WTC11 (cell line): ENCODE data around the gene FANCC. TPM values are rescaled to one million over a fixed set of nuclear protein-coding genes. Genes with fewer than 3 reads are reported as not detected.
A peak's percentile ranks its signal among the peaks of the same experiment; 100 is the strongest.

Experiments used
- ATAC-seq: fragments of 200-7000 bp; cut with Tn5 transposase; 2 replicates; pipeline ENCODE4 v1.10.0; 2021; ENCODE audit warnings: mild to moderate bottlenecking, moderate library complexity
- CTCF ChIA-PET: fragments of 300-600 bp; sonication (Branson Sonifier 250); formaldehyde crosslinking; loops from one replicate; lab custom pipeline; 2021; ENCODE audit warnings: antibody characterized with exemption; lab: Charles Lee
- POLR2A ChIA-PET: fragments of 350-600 bp; sonication (Branson Sonifier 250); formaldehyde crosslinking; loops from one replicate; lab custom pipeline; 2021; ENCODE audit warnings: antibody characterized with exemption; lab: Charles Lee
- DNase-seq: peaks from one replicate; pipeline ENCODE4 v3.0.0; 2021; ENCODE audit warnings: low spot score
- H3K27ac Mint-ChIP-seq: 2 replicates; pipeline ENCODE4 v1.8.0; 2021; ENCODE audit warnings: mixed read lengths
- H3K27me3 Mint-ChIP-seq: 2 replicates; pipeline ENCODE4 v1.8.0; 2021; ENCODE audit warnings: low read depth, mild to moderate bottlenecking, moderate library complexity, mixed read lengths
- H3K36me3 Mint-ChIP-seq: 2 replicates; pipeline ENCODE4 v1.8.0; 2021; ENCODE audit warnings: mixed read lengths
- H3K4me1 Mint-ChIP-seq: 2 replicates; pipeline ENCODE4 v1.8.0; 2022; ENCODE audit warnings: mixed read lengths
- H3K4me3 Mint-ChIP-seq: 2 replicates; pipeline ENCODE4 v1.8.0; 2021; ENCODE audit warnings: mild to moderate bottlenecking, moderate library complexity, mixed read lengths
- H3K9me3 Mint-ChIP-seq: 2 replicates; pipeline ENCODE4 v1.8.0; 2021; ENCODE audit warnings: mixed read lengths
- CREM ChIP-seq: sonication (generic); formaldehyde crosslinking; IDR thresholded peaks from 2 replicates; pipeline ENCODE4 v1.8.1; 2022; ENCODE audit warnings: mild to moderate bottlenecking, missing genetic modification reagents, moderate library complexity
- ESRRA ChIP-seq: sonication (generic); formaldehyde crosslinking; IDR thresholded peaks from 2 replicates; pipeline ENCODE4 v1.8.1; 2022; ENCODE audit warnings: mild to moderate bottlenecking, missing genetic modification reagents, borderline replicate concordance
- FOXP1 ChIP-seq: sonication (generic); formaldehyde crosslinking; IDR thresholded peaks from 2 replicates; pipeline ENCODE4 v1.8.0; 2022; ENCODE audit warnings: missing genetic modification reagents, mild to moderate bottlenecking, moderate library complexity, borderline replicate concordance
- GTF2I ChIP-seq: fragments of 250-450 bp; sonication (Bioruptor Pico); conservative IDR thresholded peaks from 2 replicates; pipeline ENCODE4 v1.4.0; 2021; ENCODE audit warnings: mild to moderate bottlenecking
- IRF2 ChIP-seq: sonication (generic); formaldehyde crosslinking; IDR thresholded peaks from 2 replicates; pipeline ENCODE4 v1.8.0; 2022; ENCODE audit warnings: low read depth, missing genetic modification reagents, borderline replicate concordance
- JAZF1 ChIP-seq: fragments of 250-450 bp; sonication (Bioruptor Pico); IDR thresholded peaks from 2 replicates; pipeline ENCODE4 v1.9.0; 2021; ENCODE audit warnings: moderate library complexity, mild to moderate bottlenecking, inconsistent platforms
- KAT7 ChIP-seq: sonication (generic); formaldehyde crosslinking; IDR thresholded peaks from 2 replicates; pipeline ENCODE4 v1.8.1; 2023; ENCODE audit warnings: missing genetic modification reagents, mild to moderate bottlenecking, borderline replicate concordance
- NFE2L1 ChIP-seq: sonication (generic); formaldehyde crosslinking; IDR thresholded peaks from 2 replicates; pipeline ENCODE4 v1.8.1; 2023; ENCODE audit warnings: missing genetic modification reagents
- NFYB ChIP-seq: sonication (generic); formaldehyde crosslinking; conservative IDR thresholded peaks from 2 replicates; pipeline ENCODE4 v1.8.0; 2022; ENCODE audit warnings: low read depth, missing genetic modification reagents
- NR1H2 ChIP-seq: sonication (generic); formaldehyde crosslinking; IDR thresholded peaks from 2 replicates; pipeline ENCODE4 v1.9.0; 2021; ENCODE audit warnings: mild to moderate bottlenecking, moderate library complexity, missing genetic modification reagents
- SOX15 ChIP-seq: fragments of 250-450 bp; sonication (Bioruptor Pico); IDR thresholded peaks from 2 replicates; pipeline ENCODE4 v1.9.0; 2021; ENCODE audit warnings: mild to moderate bottlenecking
- TEAD1 ChIP-seq: sonication (generic); formaldehyde crosslinking; IDR thresholded peaks from 2 replicates; pipeline ENCODE4 v1.8.0; 2022; ENCODE audit warnings: mild to moderate bottlenecking, missing genetic modification reagents
- ZNF138 ChIP-seq: sonication (generic); formaldehyde crosslinking; conservative IDR thresholded peaks from 2 replicates; pipeline ENCODE4 v1.8.1; 2022; ENCODE audit warnings: mild to moderate bottlenecking, moderate library complexity, missing genetic modification reagents
- ZNF396 ChIP-seq: fragments of 250-450 bp; sonication (Bioruptor Pico); IDR thresholded peaks from 2 replicates; pipeline ENCODE4 v1.8.0; 2021; ENCODE audit warnings: mild to moderate bottlenecking, moderate library complexity, borderline replicate concordance
- total RNA-seq: library from RNA; stranded (reverse); gene quantifications from 3 replicates; pipeline ENCODE4 v1.2.3, GENCODE V29; 2021
- TF ChIP-seq, protein P1 (sequence below): sonication (generic); formaldehyde crosslinking; IDR thresholded peaks from 2 replicates; pipeline ENCODE4 v1.8.1; 2022; ENCODE audit warnings: low read depth, mild to moderate bottlenecking, moderate library complexity, missing genetic modification reagents, borderline replicate concordance
- TF ChIP-seq, protein P2 (sequence below): sonication (generic); formaldehyde crosslinking; IDR thresholded peaks from 2 replicates; pipeline ENCODE4 v1.8.0; 2022; ENCODE audit warnings: missing genetic modification reagents
- TF ChIP-seq, protein P3 (sequence below): sonication (generic); formaldehyde crosslinking; IDR thresholded peaks from 2 replicates; pipeline ENCODE4 v1.8.1; 2022; ENCODE audit warnings: missing genetic modification reagents, borderline replicate concordance
- TF ChIP-seq, protein P4 (sequence below): fragments of 250-450 bp; sonication (Bioruptor Pico); IDR thresholded peaks from 2 replicates; pipeline ENCODE4 v2.1.2; 2022; ENCODE audit warnings: mild to moderate bottlenecking, moderate library complexity
- TF ChIP-seq, protein P5 (sequence below): sonication (generic); formaldehyde crosslinking; IDR thresholded peaks from 2 replicates; pipeline ENCODE4 v1.8.0; 2023; ENCODE audit warnings: mild to moderate bottlenecking, missing genetic modification reagents

FANCC gene
- total RNA-seq, 1 experiment from 2014 or later: 10.9 TPM

DNA sequence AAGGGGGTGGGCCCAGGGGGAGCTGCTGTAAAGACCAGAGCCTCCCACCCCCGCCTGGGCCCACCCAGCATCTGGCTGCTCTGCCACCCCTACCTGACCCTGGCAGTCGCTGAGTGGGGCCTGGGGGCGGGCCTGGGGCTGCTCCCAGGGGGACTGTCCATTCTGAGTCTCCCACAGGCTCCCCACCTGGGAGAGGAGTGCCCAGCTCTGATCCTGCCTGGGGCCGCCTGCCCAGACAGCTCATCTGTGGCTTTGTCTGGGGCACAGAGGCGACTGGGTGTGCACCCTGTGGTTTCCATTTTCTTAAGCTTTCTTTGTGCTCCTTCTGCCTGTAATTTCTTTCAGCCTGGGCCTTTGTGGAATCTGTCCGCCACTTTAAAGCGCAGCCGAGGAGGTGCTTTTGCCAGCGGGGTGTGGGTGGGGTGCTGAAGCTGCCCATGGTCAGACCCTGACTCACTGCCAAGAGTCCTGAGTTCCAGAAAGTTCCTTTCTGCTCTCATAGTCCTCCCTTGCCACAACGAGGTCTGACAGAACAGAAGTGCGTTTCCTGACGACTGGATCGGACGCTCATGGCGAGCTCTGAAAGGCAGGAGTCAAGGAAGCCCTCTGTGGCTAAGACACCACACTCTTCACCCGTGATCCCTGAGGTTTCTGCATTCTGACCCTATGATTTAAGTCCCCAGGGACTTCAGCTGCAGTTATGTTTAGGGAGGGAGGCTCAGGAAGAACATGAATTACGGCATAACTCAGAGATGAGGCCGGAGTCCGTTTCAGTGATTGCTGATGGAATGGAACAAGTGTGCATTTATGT, 225.0 kb downstream of the FANCC start:
- Mint-ChIP-seq H3K4me3 (no peak overlapping the region), H3K27ac (peak overlapping the region; percentile 25), H3K36me3 (no peaks in the 10 kb centered on the region), H3K9me3 (no peaks in the 10 kb centered on the region), H3K4me1 (peaks cover 41% of the 10 kb centered on the region), H3K27me3 (no peaks in the 10 kb centered on the region)
- DNase-seq (no peak), ATAC-seq (peak; percentile 43)
- POLR2A ChIA-PET: no interaction called here
- TF ChIP-seq, protein P1, sequence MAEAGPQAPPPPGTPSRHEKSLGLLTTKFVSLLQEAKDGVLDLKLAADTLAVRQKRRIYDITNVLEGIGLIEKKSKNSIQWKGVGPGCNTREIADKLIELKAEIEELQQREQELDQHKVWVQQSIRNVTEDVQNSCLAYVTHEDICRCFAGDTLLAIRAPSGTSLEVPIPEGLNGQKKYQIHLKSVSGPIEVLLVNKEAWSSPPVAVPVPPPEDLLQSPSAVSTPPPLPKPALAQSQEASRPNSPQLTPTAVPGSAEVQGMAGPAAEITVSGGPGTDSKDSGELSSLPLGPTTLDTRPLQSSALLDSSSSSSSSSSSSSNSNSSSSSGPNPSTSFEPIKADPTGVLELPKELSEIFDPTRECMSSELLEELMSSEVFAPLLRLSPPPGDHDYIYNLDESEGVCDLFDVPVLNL: no peak
- TF ChIP-seq NR1H2 (CRISPR knock-in tag): no peak
- TF ChIP-seq, protein P2, sequence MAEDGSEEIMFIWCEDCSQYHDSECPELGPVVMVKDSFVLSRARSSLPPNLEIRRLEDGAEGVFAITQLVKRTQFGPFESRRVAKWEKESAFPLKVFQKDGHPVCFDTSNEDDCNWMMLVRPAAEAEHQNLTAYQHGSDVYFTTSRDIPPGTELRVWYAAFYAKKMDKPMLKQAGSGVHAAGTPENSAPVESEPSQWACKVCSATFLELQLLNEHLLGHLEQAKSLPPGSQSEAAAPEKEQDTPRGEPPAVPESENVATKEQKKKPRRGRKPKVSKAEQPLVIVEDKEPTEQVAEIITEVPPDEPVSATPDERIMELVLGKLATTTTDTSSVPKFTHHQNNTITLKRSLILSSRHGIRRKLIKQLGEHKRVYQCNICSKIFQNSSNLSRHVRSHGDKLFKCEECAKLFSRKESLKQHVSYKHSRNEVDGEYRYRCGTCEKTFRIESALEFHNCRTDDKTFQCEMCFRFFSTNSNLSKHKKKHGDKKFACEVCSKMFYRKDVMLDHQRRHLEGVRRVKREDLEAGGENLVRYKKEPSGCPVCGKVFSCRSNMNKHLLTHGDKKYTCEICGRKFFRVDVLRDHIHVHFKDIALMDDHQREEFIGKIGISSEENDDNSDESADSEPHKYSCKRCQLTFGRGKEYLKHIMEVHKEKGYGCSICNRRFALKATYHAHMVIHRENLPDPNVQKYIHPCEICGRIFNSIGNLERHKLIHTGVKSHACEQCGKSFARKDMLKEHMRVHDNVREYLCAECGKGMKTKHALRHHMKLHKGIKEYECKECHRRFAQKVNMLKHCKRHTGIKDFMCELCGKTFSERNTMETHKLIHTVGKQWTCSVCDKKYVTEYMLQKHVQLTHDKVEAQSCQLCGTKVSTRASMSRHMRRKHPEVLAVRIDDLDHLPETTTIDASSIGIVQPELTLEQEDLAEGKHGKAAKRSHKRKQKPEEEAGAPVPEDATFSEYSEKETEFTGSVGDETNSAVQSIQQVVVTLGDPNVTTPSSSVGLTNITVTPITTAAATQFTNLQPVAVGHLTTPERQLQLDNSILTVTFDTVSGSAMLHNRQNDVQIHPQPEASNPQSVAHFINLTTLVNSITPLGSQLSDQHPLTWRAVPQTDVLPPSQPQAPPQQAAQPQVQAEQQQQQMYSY: no peak
- TF ChIP-seq GTF2I (CRISPR knock-in tag): no peak
- TF ChIP-seq JAZF1 (CRISPR knock-in tag): no peak
- TF ChIP-seq IRF2 (CRISPR knock-in tag): no peak
- TF ChIP-seq SOX15 (CRISPR knock-in tag): no peak
- CTCF ChIA-PET: interaction anchor here (0.6 to 1.8 kb wide), 12 partner anchors 10 to 1085 kb away, joined by 3 to 12 read pairs (median 4); no protein-coding TSS in a partner anchor

DNA sequence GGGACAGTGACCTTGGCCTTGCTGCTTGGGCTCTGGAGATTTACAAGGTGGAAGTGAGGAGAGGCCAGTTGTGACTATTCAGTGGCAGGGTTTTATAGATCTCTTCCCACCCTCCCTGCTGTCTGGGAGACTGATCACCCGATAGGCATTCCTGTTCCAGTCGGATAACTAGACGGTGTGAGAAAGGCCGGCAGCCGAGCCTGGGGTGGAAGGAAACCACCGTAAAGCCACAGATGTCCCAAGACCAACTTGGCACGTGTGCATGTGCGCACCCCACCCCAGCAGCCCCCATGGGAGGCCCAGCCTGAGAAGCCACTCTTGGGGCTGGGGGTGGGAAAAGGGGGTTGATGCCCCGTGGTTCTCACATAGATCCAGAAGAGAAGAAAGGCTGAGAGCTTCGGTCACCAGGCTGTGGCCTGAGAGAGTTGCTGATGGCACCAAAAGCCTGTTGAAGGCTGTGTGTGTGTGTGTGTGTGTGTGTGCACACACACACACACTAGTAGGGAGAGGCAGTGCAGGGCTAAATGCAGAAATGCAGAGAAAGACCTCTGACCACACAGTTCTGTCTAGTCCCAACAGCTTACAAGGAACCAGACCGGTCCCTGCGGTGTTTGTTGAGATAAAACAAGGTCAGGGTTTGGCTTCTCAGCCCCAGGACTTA, 225.8 kb downstream of the FANCC start:
- ATAC-seq: no peak
- ChIA-PET POLR2A (no interaction called here), CTCF (interaction anchor here (0.6 to 1.8 kb wide), 11 partner anchors 11 to 1086 kb away, joined by 3 to 12 read pairs (median 4); no protein-coding TSS in a partner anchor)
- TF ChIP-seq ZNF396 (CRISPR knock-in tag): no peak
- no peak for TF ChIP-seq ESRRA (CRISPR knock-in tag)
- TF ChIP-seq FOXP1 (CRISPR knock-in tag): no peak
- TF ChIP-seq, protein P3, sequence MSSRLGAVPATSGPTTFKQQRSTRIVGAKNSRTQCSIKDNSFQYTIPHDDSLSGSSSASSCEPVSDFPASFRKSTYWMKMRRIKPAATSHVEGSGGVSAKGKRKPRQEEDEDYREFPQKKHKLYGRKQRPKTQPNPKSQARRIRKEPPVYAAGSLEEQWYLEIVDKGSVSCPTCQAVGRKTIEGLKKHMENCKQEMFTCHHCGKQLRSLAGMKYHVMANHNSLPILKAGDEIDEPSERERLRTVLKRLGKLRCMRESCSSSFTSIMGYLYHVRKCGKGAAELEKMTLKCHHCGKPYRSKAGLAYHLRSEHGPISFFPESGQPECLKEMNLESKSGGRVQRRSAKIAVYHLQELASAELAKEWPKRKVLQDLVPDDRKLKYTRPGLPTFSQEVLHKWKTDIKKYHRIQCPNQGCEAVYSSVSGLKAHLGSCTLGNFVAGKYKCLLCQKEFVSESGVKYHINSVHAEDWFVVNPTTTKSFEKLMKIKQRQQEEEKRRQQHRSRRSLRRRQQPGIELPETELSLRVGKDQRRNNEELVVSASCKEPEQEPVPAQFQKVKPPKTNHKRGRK (CRISPR knock-in tag): no peak
- no peak for TF ChIP-seq NFE2L1 (CRISPR knock-in tag)
- no peak for TF ChIP-seq TEAD1
- no peak for TF ChIP-seq SOX15 (CRISPR knock-in tag)
- TF ChIP-seq NFYB (CRISPR knock-in tag): no peak
- TF ChIP-seq, protein P4, sequence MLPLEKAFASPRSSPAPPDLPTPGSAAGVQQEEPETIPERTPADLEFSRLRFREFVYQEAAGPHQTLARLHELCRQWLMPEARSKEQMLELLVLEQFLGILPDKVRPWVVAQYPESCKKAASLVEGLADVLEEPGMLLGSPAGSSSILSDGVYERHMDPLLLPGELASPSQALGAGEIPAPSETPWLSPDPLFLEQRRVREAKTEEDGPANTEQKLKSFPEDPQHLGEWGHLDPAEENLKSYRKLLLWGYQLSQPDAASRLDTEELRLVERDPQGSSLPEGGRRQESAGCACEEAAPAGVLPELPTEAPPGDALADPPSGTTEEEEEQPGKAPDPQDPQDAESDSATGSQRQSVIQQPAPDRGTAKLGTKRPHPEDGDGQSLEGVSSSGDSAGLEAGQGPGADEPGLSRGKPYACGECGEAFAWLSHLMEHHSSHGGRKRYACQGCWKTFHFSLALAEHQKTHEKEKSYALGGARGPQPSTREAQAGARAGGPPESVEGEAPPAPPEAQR (CRISPR knock-in tag): no peak
- TF ChIP-seq KAT7 (CRISPR knock-in tag): no peak
- TF ChIP-seq ZNF138 (CRISPR knock-in tag): no peak
- TF ChIP-seq, protein P5, sequence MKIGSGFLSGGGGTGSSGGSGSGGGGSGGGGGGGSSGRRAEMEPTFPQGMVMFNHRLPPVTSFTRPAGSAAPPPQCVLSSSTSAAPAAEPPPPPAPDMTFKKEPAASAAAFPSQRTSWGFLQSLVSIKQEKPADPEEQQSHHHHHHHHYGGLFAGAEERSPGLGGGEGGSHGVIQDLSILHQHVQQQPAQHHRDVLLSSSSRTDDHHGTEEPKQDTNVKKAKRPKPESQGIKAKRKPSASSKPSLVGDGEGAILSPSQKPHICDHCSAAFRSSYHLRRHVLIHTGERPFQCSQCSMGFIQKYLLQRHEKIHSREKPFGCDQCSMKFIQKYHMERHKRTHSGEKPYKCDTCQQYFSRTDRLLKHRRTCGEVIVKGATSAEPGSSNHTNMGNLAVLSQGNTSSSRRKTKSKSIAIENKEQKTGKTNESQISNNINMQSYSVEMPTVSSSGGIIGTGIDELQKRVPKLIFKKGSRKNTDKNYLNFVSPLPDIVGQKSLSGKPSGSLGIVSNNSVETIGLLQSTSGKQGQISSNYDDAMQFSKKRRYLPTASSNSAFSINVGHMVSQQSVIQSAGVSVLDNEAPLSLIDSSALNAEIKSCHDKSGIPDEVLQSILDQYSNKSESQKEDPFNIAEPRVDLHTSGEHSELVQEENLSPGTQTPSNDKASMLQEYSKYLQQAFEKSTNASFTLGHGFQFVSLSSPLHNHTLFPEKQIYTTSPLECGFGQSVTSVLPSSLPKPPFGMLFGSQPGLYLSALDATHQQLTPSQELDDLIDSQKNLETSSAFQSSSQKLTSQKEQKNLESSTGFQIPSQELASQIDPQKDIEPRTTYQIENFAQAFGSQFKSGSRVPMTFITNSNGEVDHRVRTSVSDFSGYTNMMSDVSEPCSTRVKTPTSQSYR: no peak
- TF ChIP-seq IRF2 (CRISPR knock-in tag): no peak
- no peak for TF ChIP-seq CREM
- TF ChIP-seq, all 79 proteins: peak for 0
- H3K27ac Mint-ChIP-seq: peak overlapping the region; percentile 57
- H3K36me3 Mint-ChIP-seq: no peaks in the 10 kb centered on the region
- H3K4me1 Mint-ChIP-seq: peaks cover 41% of the 10 kb centered on the region
- no peaks in the 10 kb centered on the region for H3K27me3 Mint-ChIP-seq
- H3K9me3 Mint-ChIP-seq: no peaks in the 10 kb centered on the region
- DNase-seq: no peak
- H3K4me3 Mint-ChIP-seq: no peak overlapping the region
